ENCODE results near the gene GTF2A1L.

Gene GTF2A1L

DNA sequence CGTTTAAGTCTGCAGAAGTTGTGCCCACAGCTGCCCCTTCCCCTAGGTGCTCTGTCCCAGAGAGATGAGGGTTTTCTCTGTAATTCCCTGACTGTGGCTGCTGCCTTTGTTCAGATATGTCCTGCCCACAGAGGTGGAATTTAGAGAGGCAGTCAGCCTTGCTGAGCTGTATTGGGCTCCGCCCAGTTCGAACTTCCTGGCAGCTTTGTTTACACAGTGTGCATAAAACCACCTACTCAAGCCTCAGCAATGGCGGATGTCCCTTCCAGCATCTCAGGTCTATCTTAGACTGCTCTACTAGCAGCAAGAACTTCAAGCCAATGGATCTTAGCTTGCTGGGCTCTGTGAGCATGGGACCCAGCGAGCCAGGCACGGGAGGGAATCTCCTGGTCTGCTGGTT is 89.8 kb downstream of the GTF2A1L start:
- TF ChIP-seq EZH2phosphoT487 (conservative IDR thresholded peaks at IDR 0.05; ENCODE audit: low read length) (no peak), CTCF (IDR thresholded peaks at IDR 0.05; ENCODE audit: insufficient read depth, low read length, poor library complexity, severe bottlenecking) (no peak)
- Histone ChIP-seq H3K4me2 (ENCODE audit: low read depth, low read length, poor library complexity, severe bottlenecking) (no peak overlapping the region), H2AFZ (ENCODE audit: low read depth, low read length, severe bottlenecking) (no peak overlapping the region)

DNA sequence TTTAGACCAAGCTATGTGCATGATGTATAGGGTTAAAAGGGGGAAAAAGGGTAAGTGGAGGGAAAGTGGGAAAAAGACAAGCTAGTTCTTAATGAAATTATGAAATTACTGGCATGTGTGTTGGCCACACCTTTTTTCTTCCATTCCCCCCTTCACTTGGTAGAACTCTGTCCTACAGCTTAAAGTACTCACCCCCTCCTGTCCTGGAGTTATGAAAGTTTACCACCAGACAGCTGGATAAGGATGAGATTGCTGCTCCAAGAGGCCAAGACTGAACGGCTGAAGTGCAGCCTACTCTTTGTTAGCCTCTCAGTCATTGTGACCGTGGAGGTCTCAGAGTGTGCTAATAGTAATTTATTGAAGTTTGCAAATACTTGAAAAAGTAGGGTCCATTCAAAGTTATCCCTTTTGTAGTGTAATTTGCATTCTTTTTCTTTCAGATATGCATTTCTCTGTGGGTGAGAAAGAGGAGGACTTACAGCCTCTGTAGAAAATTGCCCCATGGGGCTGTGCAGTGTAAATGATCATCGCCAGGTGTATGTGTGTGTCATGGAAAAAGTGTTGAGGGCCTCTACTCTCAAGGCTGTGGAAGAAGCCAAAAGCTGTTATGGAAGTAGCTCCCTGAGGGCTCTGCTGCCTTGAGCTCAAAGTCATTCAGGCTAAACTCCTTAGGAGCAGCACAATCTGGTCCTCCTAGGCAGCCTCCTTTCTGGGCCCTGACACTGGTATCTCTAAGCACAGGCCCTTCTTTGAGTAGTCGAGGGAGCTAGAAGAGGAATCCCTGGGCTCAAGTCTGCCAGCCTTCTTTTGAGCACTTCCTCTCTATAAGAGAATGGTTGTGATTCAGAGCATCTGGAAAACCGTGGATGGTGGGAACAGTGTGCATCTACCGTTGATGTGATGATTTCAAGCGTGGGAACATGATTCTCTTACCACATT is 91.7 kb downstream of the GTF2A1L start:
- Histone ChIP-seq H3K27me3 (ENCODE audit: low read length) (no peaks in the 10 kb centered on the region), H3K27ac (ENCODE audit: low read depth, low read length) (no peak overlapping the region), H4K20me1 (ENCODE audit: low read depth, low read length) (no peaks in the 10 kb centered on the region)

More for the DNA sequence above, 89.8 kb downstream of the GTF2A1L start:
- Histone ChIP-seq H3K79me2 (ENCODE audit: insufficient read depth, low read length) (no peaks in the 10 kb centered on the region), H3K27ac (ENCODE audit: low read depth, low read length) (no peak overlapping the region), H3K4me3 (ENCODE audit: insufficient read depth, low read length, poor library complexity, severe bottlenecking) (no peak overlapping the region), H3K27me3 (ENCODE audit: low read length) (no peaks in the 10 kb centered on the region), H3F3A (ENCODE audit: insufficient read depth) (no peaks in the 10 kb centered on the region), H3K9ac (ENCODE audit: low read length) (no peak overlapping the region), H3K36me3 (ENCODE audit: low read length) (no peaks in the 10 kb centered on the region), H3K9me2 (replicated peaks; ENCODE audit: insufficient read depth, low read length) (no peaks in the 10 kb centered on the region), H4K20me1 (ENCODE audit: low read depth, low read length) (no peaks in the 10 kb centered on the region), H3K9me3 (ENCODE audit: insufficient read depth, low read length) (no peaks in the 10 kb centered on the region)

GRCh38 chr2:48711343-48711742 is 93.7 kb downstream of the GTF2A1L start:
- Histone ChIP-seq H3K9me3 (ENCODE audit: insufficient read depth, low read length) (no peaks in the 10 kb centered on the region), H3K9me2 (replicated peaks; ENCODE audit: insufficient read depth, low read length) (no peaks in the 10 kb centered on the region), H3K4me2 (ENCODE audit: low read depth, low read length, poor library complexity, severe bottlenecking) (no peak overlapping the region), H3F3A (ENCODE audit: insufficient read depth) (no peaks in the 10 kb centered on the region), H3K79me2 (ENCODE audit: insufficient read depth, low read length) (no peaks in the 10 kb centered on the region), H3K27ac (ENCODE audit: low read depth, low read length) (no peak overlapping the region), H3K27me3 (ENCODE audit: low read length) (no peaks in the 10 kb centered on the region), H3K9ac (ENCODE audit: low read length) (no peak overlapping the region), H3K4me3 (ENCODE audit: insufficient read depth, low read length, poor library complexity, severe bottlenecking) (no peak overlapping the region), H3K36me3 (ENCODE audit: low read length) (no peaks in the 10 kb centered on the region), H4K20me1 (ENCODE audit: low read depth, low read length) (no peaks in the 10 kb centered on the region), H2AFZ (ENCODE audit: low read depth, low read length, severe bottlenecking) (no peak overlapping the region)
- no peak for TF ChIP-seq CTCF (IDR thresholded peaks at IDR 0.05; ENCODE audit: insufficient read depth, low read length, poor library complexity, severe bottlenecking)
- TF ChIP-seq EZH2phosphoT487 (conservative IDR thresholded peaks at IDR 0.05; ENCODE audit: low read length) = no peak

More for the DNA sequence above, 91.7 kb downstream of the GTF2A1L start:
- no peaks in the 10 kb centered on the region for H3K9me2 ChIP-seq (replicated peaks; ENCODE audit: insufficient read depth, low read length)
- H3F3A ChIP-seq (ENCODE audit: insufficient read depth) = no peaks in the 10 kb centered on the region
- TF ChIP-seq EZH2phosphoT487 (conservative IDR thresholded peaks at IDR 0.05; ENCODE audit: low read length) (no peak), CTCF (IDR thresholded peaks at IDR 0.05; ENCODE audit: insufficient read depth, low read length, poor library complexity, severe bottlenecking) (no peak)
- H2AFZ ChIP-seq (ENCODE audit: low read depth, low read length, severe bottlenecking) = no peak overlapping the region
- H3K4me3 ChIP-seq (ENCODE audit: insufficient read depth, low read length, poor library complexity, severe bottlenecking) = no peak overlapping the region
- H3K36me3 ChIP-seq (ENCODE audit: low read length) = no peaks in the 10 kb centered on the region
- no peaks in the 10 kb centered on the region for H3K9me3 ChIP-seq (ENCODE audit: insufficient read depth, low read length)
- no peak overlapping the region for H3K9ac ChIP-seq (ENCODE audit: low read length)
- no peak overlapping the region for H3K4me2 ChIP-seq (ENCODE audit: low read depth, low read length, poor library complexity, severe bottlenecking)
- no peaks in the 10 kb centered on the region for H3K79me2 ChIP-seq (ENCODE audit: insufficient read depth, low read length)

All from SU-DHL-6 (cell line).